Panc1 (cell line): ENCODE results near the gene HPCAL1. TPM values are rescaled to one million over a fixed set of nuclear protein-coding genes. Genes with fewer than 3 reads are reported as not detected.

Experiments used
- ATAC-seq: fragments of 200-7000 bp; cut with Tn5 transposase; 2 replicates; pipeline ENCODE4 v1.9.1; 2020; ENCODE audit warnings: mild to moderate bottlenecking, moderate library complexity
- BruUV-seq: library from RNA; stranded (reverse); fragments of 400-500 nt; replicated peaks from 2 replicates; lab custom pipeline; 2021; lab: Mats Ljungman, UMichigan
- CTCF ChIA-PET: fragments of 300-600 bp; sonication (Branson Sonifier 250); formaldehyde crosslinking; loops from one replicate; lab custom pipeline; 2022; ENCODE audit warnings: antibody characterized with exemption; lab: Charles Lee
- POLR2A ChIA-PET: fragments of 300-600 bp; sonication (Branson Sonifier 250); formaldehyde crosslinking; loops from one replicate; lab custom pipeline; 2022; ENCODE audit warnings: antibody characterized with exemption; lab: Charles Lee
- DNase-seq: peaks from one replicate; pipeline ENCODE4 v3.0.0-alpha.2; 2010; ENCODE audit warnings: low read depth, low spot score
- H3K27ac ChIP-seq: 2 replicates; pipeline ENCODE4 v1.5.1; 2011; ENCODE audit warnings: mild to moderate bottlenecking, low read length, inconsistent platforms
- H3K27me3 ChIP-seq: fragments of 200-500 bp; sonication (Bioruptor generic); 2 replicates; pipeline ENCODE4 v1.6.0; 2014; ENCODE audit warnings: low read length, inconsistent platforms; ENCODE audit not compliant: control insufficient read depth, insufficient read depth
- H3K36me3 ChIP-seq: fragments of 200-500 bp; sonication (Bioruptor generic); 2 replicates; pipeline ENCODE4 v1.5.1; 2014; ENCODE audit warnings: inconsistent platforms, mild to moderate bottlenecking, low read length, moderate library complexity; ENCODE audit not compliant: control insufficient read depth, insufficient read depth
- H3K4me1 ChIP-seq: 2 replicates; pipeline ENCODE4 v1.5.1; 2011; ENCODE audit warnings: inconsistent platforms, mild to moderate bottlenecking, low read length, moderate library complexity; ENCODE audit not compliant: control insufficient read depth, insufficient read depth
- H3K4me3 ChIP-seq, 2 experiments: 2 replicates each; pipeline ENCODE4 v1.5.1; 2011 to 2012; ENCODE audit warnings: low read depth in 2 of 2, low read length in 2 of 2, mild to moderate bottlenecking in 2 of 2, inconsistent platforms in 1 of 2, moderate library complexity in 1 of 2
- H3K9me3 ChIP-seq: fragments of 200-500 bp; sonication (Bioruptor generic); 2 replicates; pipeline ENCODE4 v1.5.1; 2014; ENCODE audit warnings: low read depth, mild to moderate bottlenecking, inconsistent platforms, low read length, moderate library complexity; ENCODE audit not compliant: control insufficient read depth, insufficient read depth
- POLR2AphosphoS5 ChIP-seq: IDR thresholded peaks from 2 replicates; pipeline ENCODE4 v1.6.1; 2012; ENCODE audit warnings: mild to moderate bottlenecking, low read depth, low read length, moderate library complexity
- REST ChIP-seq, 2 experiments: IDR thresholded peaks; 2 replicates each; pipeline ENCODE4 v1.6.1; 2011 to 2012; ENCODE audit warnings: low read depth in 2 of 2, control low read depth in 1 of 2, low read length in 1 of 2, mild to moderate bottlenecking in 1 of 2, moderate library complexity in 1 of 2; ENCODE audit not compliant: insufficient read depth in 1 of 2
- SIN3A ChIP-seq: IDR thresholded peaks from 2 replicates; pipeline ENCODE4 v1.6.1; 2012; ENCODE audit warnings: low read depth, mild to moderate bottlenecking, low read length, moderate library complexity, borderline replicate concordance; ENCODE audit not compliant: insufficient read depth
- TCF7L2 ChIP-seq: IDR thresholded peaks from 2 replicates; pipeline ENCODE4 v1.6.1; 2011; ENCODE audit warnings: mild to moderate bottlenecking, low read depth, low read length, inconsistent platforms
- in situ Hi-C: cut with HindIII; loops from 2 replicates; pipeline ENCODE4 v1.10.0; 2016; ENCODE audit warnings: low sequenced_read_pairs, low pct_unique_long_range_greater_than_20kb
- intact Hi-C: fragments of 100-400 bp; cut with micrococcal nuclease; formaldehyde crosslinking; loops from one replicate; pipeline ENCODE4 v1.10.0; 2022; ENCODE audit not compliant: unreplicated experiment
- total RNA-seq: library from RNA; stranded (reverse); gene quantifications from one replicate; pipeline ENCODE4 v1.2.1, GENCODE V29; 2021; ENCODE audit not compliant: unreplicated experiment
- TF ChIP-seq, protein P1 (sequence below): fragments of 450-650 bp; IDR thresholded peaks from 2 replicates; pipeline ENCODE4 v1.5.1; 2017; ENCODE audit warnings: mild to moderate bottlenecking

The HPCAL1 gene
- total RNA-seq, 1 experiment from 2014 or later = 234 TPM

GRCh38 chr2:10377747-10378085 is 75.0 kb downstream of the HPCAL1 start:
- TF ChIP-seq POLR2AphosphoS5 (no peak), REST (IDR thresholded peaks at IDR 0.05; ENCODE audit: insufficient read depth in 1 of 2, low read depth in 2 of 2, low read length in 1 of 2) (no peak), TCF7L2 (no peak), SIN3A (no peak)
- TF ChIP-seq, protein P1, sequence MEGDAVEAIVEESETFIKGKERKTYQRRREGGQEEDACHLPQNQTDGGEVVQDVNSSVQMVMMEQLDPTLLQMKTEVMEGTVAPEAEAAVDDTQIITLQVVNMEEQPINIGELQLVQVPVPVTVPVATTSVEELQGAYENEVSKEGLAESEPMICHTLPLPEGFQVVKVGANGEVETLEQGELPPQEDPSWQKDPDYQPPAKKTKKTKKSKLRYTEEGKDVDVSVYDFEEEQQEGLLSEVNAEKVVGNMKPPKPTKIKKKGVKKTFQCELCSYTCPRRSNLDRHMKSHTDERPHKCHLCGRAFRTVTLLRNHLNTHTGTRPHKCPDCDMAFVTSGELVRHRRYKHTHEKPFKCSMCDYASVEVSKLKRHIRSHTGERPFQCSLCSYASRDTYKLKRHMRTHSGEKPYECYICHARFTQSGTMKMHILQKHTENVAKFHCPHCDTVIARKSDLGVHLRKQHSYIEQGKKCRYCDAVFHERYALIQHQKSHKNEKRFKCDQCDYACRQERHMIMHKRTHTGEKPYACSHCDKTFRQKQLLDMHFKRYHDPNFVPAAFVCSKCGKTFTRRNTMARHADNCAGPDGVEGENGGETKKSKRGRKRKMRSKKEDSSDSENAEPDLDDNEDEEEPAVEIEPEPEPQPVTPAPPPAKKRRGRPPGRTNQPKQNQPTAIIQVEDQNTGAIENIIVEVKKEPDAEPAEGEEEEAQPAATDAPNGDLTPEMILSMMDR = no peak
- Histone ChIP-seq H3K27me3 (no peaks in the 10 kb centered on the region), H3K4me3 (no peak overlapping the region), H3K36me3 (no peaks in the 10 kb centered on the region), H3K9me3 (no peaks in the 10 kb centered on the region), H3K27ac (no peak overlapping the region), H3K4me1 (peaks cover 74% of the 10 kb centered on the region)
- CTCF ChIA-PET = no interaction called here
- in situ Hi-C loops (no loop called here), intact Hi-C loops (no loop called here)
- ATAC-seq (no peak), DNase-seq (no peak)
- BruUV-seq = no TSS peak
- POLR2A ChIA-PET = interaction anchor here (0.6 kb wide), 1 partner anchor 15 kb away, joined by 8 read pairs; no protein-coding TSS in a partner anchor

GRCh38 chr2:10378189-10378588 is 75.5 kb downstream of the HPCAL1 start:
- ATAC-seq = no peak
- Histone ChIP-seq H3K36me3 (no peaks in the 10 kb centered on the region), H3K4me1 (peaks cover 78% of the 10 kb centered on the region), H3K27me3 (no peaks in the 10 kb centered on the region), H3K4me3 (no peak overlapping the region), H3K9me3 (no peaks in the 10 kb centered on the region), H3K27ac (peak overlapping the region; percentile 34)
- DNase-seq = no peak
- CTCF ChIA-PET = no interaction called here
- TF ChIP-seq, protein P1 = no peak
- no peak for TF ChIP-seq REST (IDR thresholded peaks at IDR 0.05; ENCODE audit: insufficient read depth in 1 of 2, low read depth in 2 of 2, low read length in 1 of 2)
- no peak for TF ChIP-seq POLR2AphosphoS5
- TF ChIP-seq SIN3A = no peak
- TF ChIP-seq TCF7L2 = no peak
- POLR2A ChIA-PET = interaction anchor here (0.6 kb wide), 1 partner anchor 15 kb away, joined by 8 read pairs; no protein-coding TSS in a partner anchor
- intact Hi-C loops (no loop called here), in situ Hi-C loops (no loop called here)
- BruUV-seq = no TSS peak
